Measurements from ENCODE around the gene SWI5. TPM values are rescaled to one million over a fixed set of nuclear protein-coding genes. Genes with fewer than 3 reads are reported as not detected.

Gene SWI5
- total RNA-seq, 1 donor from 2014 or later = 12.0 TPM

DNA sequence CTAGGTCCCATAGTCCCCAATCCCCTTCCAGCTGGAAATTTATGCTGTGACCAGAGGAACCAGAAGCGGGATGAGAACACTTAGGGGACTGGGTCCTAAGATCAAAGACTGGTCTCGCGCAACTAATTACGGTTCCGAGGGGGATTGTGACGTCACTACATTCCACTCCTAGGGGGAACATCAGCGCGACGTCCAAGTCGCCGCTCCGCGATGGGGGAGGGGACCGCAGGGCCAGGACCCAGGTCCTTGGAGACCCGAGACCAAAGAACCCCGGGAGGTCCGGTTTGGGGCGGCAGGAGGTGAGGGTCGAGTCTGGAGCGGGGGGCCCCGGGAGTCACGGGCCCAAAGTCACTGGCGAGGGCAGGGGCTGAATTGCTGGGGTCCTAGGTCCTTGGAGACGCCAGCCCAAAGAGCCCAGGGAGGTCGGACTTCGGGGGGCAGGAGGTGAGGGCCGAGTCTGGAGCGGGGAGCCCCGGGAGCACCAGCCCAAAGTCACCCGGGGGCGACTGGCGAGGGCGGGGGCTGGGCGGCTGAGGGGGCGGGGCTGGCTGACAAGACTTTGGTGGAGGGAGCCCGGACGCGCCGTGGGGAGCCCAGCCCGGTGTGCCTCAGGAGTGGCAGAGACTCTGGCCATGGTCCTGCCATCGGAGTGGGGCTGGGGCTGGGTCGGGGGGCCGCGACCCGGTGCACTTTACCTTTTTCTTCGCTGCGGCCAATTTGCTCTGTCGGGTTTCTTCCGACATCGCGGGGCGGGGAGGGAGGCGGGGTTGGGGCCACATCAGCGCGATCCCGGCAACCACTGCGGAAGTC, 673 bp upstream of the SWI5 start, which contains the start of gene GOLGA2:
TSS of gene GOLGA2 (minus strand) at position 810 of the 810 bp plus-strand sequence. CDS start at position 779, 31 bp downstream.
- intact Hi-C loops (cut with micrococcal nuclease) = loop anchor here (1.0 to 10.0 kb wide), 11 partner anchors 25 to 823 kb away; partner anchors contain the start of genes COQ4, DNM1, DPM2 and LRSAM1

DNA sequence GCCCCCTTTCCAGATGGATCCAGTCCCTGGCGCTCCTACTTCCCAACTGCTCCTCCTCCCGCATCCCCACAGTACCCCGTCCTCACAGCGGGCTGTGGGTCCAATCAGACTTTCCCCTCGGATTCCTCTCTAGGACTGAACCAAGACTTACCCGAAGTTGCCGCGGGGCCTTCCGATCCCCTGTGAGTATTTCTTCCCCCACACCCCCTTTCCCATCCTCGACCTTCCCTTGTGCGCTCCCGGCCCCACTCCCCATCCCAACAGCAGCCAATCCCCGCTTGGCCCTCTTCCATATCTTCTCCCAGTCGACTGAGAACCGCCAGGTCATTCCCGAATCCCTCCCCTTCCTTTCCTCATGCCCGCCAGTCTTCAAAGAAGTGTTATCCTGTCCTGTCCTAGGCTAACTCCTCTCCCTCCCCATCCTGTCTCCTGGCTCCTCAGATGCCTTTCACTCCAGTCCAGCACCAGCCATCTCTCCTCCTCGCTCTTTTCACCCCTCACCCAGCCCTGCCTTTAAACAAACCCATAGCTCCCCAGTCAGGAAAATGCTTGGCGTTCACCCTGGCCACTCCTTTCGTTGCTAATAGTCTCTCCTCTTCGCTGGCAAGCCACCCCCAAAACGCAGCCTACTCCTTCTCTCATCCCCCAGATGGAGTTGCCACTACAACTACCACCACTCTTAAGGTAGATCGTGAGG, 646 bp downstream of the SWI5 start:
- intact Hi-C loops (cut with micrococcal nuclease) = loop anchor here (1.0 to 10.0 kb wide), 11 partner anchors 26 to 824 kb away; partner anchors contain the start of genes COQ4, DNM1, DPM2 and LRSAM1

DNA sequence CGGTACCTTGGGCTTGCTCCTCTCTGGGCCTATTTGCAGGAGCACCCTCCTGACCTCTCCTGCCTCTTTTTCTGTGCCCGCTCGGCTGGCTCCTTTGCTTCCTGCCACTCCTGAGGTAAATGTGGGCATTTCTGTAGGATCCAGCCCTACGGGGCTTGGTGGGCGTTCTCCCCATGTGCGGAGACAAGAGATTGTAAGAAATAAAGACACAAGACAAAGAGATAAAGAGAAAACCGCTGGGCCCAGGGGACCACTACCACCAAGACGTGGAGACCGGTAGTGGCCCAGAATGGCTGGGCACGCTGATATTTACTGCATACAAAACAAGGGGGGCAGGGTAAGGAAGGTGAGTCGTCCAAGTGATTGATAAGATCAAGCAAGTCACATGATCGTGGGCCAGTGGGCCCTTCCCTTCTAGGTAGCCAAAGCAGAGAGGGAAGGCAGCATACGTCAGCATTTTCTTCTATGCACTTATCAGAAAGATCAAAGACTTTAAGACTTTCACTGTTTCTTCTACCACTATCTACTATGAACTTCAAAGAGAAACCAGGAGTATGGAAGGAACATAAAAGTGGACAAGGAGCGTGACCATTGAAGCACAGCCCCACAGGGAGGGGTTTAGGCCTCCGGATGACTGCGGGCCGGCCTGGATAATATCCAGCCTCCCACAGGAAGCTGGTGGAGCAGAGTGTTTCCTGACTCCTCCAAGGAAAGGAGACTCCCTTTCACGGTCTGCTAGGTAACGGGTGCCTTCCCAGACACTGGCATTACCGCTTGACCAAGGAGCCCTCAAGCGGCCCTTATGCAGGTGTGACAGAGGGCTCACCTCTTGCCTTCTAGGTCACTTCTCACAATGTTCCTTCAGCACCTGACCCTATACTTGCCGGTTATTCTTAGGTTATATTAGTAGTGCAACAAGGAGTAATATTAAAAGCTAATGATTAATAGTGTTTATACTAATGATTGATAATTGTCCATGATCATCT, 3.3 kb downstream of the SWI5 start:
- intact Hi-C loops (cut with micrococcal nuclease) = loop anchor here (5.0 to 10.0 kb wide), 6 partner anchors 77 to 827 kb away; partner anchors contain the start of genes DNM1, DPM2, LRSAM1 and MIGA2

DNA sequence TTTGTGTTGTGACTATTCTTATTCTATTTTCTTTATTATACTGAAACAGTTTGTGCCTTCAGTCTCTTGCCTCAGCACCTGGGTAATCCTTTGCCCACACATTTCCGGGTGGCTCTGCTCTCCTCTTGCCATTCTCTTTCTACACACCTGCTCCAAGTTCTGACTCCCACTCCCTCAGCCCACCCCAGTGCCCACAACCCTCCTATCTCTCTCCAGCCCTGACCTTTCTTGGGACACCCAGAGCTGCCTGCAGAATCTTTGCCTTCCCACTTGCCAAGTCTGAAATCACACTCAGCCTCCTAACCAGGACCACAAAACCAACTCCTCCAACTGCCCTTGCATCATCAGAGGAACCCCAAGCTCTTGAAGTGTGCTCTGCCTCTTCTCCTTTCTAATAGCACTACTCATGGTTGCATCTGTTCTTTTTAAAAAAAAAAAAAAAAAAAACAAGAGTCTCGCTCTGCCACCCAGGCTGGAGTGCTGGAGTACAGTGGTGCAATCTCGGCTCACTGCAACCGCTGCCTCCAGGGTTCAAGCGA, 4.1 kb downstream of the SWI5 start:
- intact Hi-C loops (cut with micrococcal nuclease) = no loop called here

DNA sequence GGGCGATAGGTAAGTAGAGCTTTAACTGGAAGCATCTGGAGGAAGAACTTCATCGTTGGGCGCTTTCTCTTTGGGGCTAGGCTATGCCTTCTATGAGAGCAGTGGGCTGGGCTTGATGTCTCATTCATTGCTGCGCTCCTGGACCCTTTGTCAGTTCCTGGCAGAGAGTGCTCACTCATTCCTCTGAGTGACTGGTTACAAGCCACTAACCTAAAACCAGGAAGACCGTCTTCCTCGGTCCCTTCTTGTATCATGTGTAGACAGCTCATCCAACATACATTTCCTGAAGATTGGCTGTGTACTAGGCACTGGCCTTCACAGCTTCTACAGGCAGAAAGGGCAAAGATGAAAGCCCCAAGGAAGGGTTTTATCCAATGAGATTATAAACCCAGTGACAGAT, 6.4 kb downstream of the SWI5 start:
- intact Hi-C loops (cut with micrococcal nuclease) = no loop called here

DNA sequence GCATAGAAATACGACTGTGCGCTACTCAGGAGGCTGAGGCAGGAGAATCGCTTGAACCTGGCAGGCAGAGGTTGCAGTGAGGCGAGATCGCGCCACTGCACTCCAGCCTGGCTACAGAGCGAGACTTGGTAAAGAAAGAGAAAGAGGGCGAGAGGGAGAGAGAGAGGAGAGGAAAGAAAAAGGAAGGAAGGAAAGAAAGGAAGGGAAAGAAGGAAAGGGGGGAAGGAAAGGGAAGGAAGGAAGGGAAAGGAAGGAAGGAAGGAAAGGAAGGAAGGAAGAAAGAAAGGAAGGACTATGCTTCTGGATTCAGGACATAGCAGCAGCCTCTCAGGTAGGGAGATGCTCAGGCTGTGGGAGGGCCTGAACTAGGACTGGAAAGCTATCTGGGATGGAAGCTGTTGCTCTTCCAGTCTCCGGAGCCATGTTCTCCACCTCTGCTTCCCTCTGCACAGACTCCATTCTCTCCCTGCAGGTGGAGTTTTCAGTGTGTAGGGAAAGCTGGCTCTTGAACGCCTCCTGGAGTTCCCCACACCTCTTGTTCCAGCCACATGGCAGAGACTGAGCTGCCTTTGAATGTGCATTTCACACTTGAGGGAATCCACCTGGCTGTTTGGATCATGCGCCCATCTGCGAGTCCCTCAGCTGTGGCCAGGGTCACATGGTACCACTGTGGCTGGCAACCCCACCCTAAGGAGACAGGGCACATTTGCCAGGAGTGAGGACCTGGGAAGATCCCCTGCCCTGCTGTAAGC, 9.1 kb downstream of the SWI5 start:
- intact Hi-C loops (cut with micrococcal nuclease) = no loop called here

DNA sequence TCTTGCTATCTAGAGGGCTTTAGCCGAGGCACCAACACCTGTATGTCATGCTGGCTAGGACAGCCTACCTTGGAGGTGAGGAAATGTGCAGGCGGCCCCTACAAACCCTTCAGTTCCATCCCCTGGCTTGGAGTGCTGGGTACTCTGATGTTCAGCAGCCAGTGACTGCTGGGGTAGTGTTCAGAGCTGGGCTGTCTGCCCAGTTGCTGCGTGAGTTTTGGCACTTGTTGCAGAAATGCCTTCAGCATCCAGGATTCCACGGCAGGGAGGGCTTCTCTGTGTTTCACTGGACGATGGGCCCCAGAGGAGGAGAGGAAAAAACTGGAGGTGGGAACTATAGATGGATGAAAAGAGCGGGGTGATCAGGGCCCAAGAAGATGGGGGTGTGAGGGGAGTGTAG, 10.4 kb downstream of the SWI5 start:
- intact Hi-C loops (cut with micrococcal nuclease) = no loop called here

DNA sequence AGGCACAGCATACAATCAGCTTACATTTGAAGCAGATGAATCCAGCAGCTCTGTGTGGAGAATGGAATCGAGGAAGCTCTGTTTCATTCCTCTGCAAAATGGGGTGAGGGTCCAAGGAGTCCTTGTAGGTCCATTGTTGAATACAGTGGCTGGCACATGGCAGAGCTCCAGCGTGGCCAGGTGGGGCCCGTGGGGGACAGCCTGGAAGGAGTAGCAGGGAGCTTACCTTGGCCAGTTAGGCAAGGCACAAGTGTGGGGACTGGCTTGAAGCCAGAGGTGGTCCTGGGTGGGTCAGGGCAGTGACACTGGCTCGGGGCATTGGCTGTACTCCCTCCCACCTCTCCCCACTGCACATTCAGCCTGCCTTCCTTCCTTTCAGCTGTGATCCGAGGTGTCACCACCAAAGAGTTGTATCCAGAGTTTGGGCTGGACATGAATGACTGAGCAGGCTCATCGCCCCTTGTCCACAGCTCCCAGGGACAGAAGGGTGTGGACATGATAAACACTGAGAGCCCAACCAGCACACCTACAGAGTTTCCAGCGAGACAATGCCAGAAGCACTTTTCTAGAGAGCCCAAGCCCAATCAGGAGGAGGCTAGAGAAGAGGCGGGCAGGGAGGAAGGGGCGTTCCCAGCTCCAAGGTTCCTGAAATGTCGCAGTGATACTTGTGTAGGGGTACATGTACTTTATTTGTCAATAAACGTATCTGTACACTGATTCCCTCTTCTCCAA, 12.4 kb downstream of the SWI5 start:
- intact Hi-C loops (cut with micrococcal nuclease) = no loop called here

DNA sequence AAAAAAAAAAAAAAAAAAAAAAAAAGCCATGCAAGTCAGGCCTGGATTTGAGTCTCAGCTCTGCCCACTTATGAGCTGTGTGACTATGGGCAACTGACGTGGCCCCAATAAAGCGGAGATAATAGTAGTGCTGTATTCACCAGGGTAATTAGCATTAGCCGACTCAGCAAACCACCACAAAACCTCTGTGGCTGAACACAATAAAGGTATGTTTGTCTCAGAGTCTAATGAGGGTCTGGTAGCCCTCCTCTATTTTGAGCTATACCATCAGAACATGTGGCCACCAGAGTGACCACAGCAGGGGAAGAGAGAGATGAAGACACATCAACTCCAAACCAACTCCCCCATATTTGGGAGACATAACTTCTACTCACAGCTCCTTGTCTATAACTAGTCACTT, 15.9 kb downstream of the SWI5 start:
- intact Hi-C loops (cut with micrococcal nuclease) = no loop called here

DNA sequence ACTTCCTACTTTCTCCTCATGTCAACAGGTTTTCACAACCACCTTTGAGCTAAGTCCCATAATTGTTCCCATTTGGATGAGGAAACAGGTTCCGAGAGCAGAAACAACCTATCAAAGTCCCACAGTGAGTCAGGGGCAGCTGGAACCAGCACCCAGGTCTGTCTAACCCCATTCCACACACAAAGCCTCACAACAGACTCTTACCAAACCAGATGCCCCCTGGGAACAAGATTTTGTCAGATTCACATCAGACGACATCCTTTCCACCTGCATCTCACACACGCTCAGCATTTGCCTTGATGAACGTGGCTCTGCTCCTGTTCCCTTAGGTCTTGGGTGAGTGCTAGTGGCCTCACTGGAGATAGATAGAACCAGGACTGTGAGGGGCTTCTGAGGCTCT, 17.0 kb downstream of the SWI5 start:
- intact Hi-C loops (cut with micrococcal nuclease) = no loop called here

DNA sequence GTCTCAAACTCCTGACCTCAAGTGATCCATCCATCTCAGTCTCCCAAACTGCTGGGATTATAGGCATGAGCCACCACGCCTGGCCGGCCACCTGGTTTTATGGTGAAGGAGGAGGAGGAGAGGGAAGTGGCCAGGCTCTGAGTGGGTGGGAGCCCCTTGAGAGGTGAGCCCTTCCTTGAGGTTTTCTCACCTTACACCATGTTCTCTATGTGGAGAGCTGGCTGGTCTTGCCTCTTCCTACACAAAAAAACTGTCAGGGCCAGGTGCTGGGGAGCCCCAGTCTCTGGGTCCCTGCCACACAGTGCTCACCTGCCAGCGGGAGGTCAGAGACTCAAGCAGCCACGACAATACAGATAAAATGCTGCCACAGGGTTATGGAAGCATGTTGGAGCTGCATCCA, 18.1 kb downstream of the SWI5 start:
- intact Hi-C loops (cut with micrococcal nuclease) = no loop called here

DNA sequence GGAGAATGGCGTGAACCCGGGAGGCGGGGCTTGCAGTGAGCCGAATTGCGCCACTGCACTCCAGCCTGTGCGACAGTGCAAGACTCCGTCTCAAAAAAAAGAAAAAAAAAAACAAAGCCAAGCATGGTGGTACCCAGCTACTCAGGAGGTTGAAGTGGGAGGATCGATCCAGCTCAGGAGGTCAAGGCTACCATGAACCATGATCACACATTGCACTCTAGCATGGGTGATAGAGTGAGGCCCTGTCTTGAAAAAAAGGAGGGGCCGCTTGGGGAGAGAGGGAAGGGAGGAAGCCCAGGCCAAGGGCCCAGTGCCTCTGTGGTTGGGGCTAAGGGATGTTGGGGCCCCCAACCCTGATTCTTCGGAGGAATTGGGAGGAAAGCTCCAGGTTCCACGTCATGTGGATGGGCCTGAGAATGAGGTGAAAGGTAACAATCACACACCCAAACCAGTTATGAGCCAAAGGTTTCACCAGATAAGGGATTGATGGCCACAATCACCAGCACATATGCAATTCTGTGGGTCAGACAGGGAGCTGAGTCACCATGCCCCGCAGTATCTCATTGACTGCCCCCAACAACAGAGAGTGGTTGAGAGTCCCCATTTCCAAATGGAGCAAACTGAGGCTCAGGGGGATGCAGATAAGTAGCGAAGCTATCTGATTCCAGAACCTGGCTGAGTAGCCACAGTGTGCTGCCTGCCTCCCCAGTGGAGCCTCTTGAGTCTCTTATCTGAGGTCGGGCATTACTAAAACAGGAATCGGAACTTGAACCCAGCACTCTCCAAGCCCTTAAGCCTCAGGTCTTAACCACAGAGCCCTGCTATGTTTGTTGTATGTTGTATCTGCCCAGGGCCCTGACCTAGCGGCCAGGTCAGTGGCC, 20.5 kb downstream of the SWI5 start:
- intact Hi-C loops (cut with micrococcal nuclease) = no loop called here

DNA sequence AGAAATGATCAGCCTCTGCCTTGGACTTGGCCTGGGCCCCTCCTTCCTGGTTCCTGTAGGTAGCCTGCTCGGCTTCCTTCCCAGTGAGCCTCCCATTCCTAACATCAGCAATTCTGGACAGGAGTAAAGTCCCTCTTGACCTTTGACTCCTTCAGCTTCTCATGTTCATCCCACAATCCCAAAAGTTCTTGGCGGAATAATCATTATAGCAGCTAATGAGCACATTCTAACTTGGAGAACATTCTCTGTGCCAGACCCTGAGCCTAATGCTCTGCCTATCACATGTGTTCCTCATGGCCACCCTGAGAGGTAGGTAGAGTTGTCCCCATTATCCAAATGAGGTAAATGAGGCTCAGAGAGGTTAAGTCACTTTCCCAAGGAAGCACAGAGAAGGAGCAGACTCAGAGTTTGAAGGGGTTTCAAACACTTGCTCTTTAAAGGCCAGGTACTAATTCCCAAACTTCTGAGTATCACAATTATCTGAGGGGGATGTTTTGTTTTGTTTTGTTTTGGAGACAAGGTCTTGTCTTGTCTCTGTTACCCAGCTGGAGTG, 21.2 kb downstream of the SWI5 start:
- intact Hi-C loops (cut with micrococcal nuclease) = no loop called here

DNA sequence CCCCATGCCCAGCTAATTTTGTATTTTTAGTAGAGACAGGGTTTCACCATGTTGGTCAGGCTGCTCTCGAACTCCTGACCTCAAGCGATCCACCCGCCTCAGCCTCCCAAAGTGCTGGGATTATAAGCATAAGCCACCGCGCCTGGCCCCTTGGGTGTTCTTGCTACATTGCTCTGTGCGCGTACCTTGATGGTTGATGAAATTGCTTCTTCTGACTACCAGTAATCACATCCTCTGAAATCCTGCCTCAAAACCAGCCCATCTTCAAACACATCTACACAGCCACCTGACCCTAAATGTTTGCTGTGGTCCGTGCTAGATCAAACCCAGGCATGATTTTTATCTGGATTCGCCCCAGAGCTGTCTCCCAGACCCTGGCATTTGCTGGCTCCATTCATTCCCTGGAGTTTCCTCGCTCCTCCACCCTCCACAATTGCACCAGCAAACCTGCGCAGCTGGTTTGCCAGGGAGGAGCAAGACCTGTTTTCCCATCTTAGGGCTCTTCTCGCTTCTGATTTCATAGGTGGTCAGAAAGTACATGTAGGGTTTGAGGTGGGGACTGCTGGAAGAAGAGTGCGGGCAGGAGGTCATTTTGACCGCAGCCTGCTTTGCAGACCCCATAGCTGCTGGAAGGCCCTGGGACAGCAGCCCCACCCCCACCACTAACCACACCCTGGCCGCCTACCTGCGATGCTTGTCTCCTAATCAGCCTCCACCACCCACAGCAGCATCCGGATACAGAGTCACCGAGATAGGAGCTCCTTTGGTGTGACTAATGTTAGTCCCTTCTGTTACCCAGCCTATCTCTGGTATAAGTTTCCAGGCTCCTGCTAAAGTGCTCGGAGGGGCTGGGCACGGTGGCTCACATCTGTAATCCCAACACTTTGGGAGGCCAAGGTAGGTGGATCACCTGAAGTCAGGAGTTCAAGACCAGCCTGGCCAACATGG, 22.7 kb downstream of the SWI5 start:
- intact Hi-C loops (cut with micrococcal nuclease) = no loop called here

DNA sequence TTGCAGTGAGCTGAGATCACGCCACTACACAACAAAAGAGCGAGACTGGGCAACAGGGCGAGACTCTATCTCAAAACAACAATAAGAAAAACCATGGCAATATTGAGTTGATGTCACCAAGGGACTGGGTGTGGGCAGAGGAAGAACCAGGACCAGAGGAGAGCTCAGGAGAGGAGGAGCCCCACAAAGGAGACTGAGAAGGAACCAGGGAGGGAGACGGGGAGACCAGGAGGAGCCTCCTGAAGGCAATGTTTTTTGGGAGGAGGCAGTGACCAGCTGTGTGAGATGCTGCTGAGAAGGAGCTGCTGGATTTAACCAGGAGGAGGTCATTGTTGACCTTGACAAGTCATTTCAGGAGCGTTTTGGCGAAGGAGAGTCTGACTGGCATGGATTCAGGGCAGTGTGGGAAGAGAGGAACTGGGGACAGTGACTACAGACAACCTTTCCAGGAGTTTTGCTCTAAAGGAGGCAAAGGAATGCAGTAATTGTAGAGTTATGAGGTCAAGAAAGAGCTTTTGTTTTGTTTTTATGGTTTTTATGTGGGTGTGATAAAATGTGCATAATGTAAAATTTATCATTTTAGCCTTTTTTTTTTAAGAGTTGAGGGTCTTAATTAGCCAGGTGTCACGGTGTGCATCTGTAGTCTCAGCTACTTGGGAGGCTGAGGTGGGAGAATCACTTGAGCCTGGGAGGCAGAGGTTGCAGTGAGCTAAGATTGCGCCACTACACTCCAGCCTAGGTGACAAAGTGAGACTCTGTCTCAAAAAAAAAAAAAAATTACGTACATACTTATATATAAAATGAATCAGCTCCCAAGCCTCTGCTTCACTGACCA, 28.3 kb downstream of the SWI5 start:
- intact Hi-C loops (cut with micrococcal nuclease) = no loop called here

DNA sequence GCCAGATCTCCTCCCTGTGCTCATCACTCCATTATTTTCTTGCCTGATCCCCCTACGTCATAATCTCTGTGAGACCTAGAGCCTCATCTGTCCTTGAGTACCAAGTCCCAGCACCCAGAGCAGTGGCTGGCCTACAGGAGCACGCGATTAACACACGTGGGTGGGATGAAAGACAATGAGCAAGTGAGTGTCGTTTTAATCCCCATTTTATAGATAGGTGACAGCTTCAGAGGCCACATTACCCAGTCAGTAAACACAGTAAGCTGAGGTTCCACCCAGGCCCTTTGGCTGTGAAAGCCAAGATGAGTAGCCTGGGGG, 28.9 kb downstream of the SWI5 start:
- intact Hi-C loops (cut with micrococcal nuclease) = no loop called here

All from T-helper 2 cell treated with Interferon-gamma antibody and Interleukin-4, amounts not matched to agents 100 ng/mL and 5 ng/mL, for 36 hours (primary cell).